Cardiac muscle cell (in vitro differentiated cells and primary cell): ENCODE data around the gene PSORS1C2. TPM values are rescaled to one million over a fixed set of nuclear protein-coding genes. Genes with fewer than 3 reads are reported as not detected.

Source experiments
- DNase-seq, 2 donors: peaks; one replicate each; pipeline versions ENCODE4 v3.0.0 to v3.0.0-alpha.2; 2010 to 2017; ENCODE audit warnings: low read depth in 1 of 2, low spot score in 1 of 2
- H3K27ac ChIP-seq: fragments of 200-600 bp; sonication (generic); 2 replicates; pipeline ENCODE4 v1.5.1; 2016
- H3K27me3 ChIP-seq: fragments of 200-600 bp; sonication (generic); 2 replicates; pipeline ENCODE4 v1.6.0; 2016; ENCODE audit warnings: control low read depth
- H3K36me3 ChIP-seq: fragments of 200-600 bp; sonication (generic); 2 replicates; pipeline ENCODE4 v1.5.1; 2016; ENCODE audit warnings: control low read depth
- H3K4me1 ChIP-seq: fragments of 200-600 bp; sonication (generic); 2 replicates; pipeline ENCODE4 v1.8.1; 2017; ENCODE audit warnings: low read depth, mild to moderate bottlenecking, mixed run types
- H3K4me3 ChIP-seq: fragments of 200-600 bp; sonication (generic); 2 replicates; pipeline ENCODE4 v1.5.1; 2016; ENCODE audit warnings: mild to moderate bottlenecking
- H3K9me3 ChIP-seq: fragments of 200-600 bp; sonication (generic); 2 replicates; pipeline ENCODE4 v1.5.1; 2017; ENCODE audit warnings: low read depth, mild to moderate bottlenecking, control low read depth
- polyA plus RNA-seq: library from polyadenylated mRNA; unstranded; fragments of >200 nt; fragmentation: Nextera tagmentation; extraction: Ambion mirVana; gene quantifications from 2 replicates; pipeline ENCODE4 v1.2.1, GENCODE V29; 2016
- total RNA-seq: library from RNA; depleted of rRNA; stranded (reverse); fragments of >200 nt; gene quantifications from 2 replicates; pipeline ENCODE4 v1.2.3, GENCODE V29; 2016
- TF ChIP-seq, protein P1 (sequence below): IDR thresholded peaks from 2 replicates; pipeline ENCODE4 v1.5.1; 2012; ENCODE audit warnings: low read depth, mild to moderate bottlenecking, low read length

Gene PSORS1C2
- total and polyA plus RNA-seq, 2 experiments from 2014 or later: not detected

DNA sequence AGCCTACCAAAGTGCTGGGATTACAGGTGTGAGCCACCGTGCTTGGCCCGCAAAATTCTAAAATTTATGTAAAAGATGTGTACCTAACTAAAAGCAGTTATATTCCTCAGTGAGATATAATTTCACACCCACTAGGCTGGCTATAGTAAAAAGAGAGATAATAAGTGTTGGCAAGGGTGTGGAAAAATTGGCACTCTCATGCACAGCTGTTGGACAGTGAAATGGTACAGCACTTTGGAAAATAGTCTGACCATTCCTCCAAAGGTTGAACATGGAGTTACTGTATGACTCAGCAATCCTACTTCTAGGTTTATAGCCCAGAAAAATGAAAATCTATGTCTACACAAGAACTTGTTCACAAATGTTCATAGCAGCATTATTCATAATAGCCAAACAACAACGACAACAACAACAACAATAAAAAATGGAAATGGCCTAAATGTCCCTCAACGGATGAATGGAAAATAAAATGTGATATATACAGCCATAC, 40.4 kb downstream of the PSORS1C2 start:
- TF ChIP-seq, protein P1, sequence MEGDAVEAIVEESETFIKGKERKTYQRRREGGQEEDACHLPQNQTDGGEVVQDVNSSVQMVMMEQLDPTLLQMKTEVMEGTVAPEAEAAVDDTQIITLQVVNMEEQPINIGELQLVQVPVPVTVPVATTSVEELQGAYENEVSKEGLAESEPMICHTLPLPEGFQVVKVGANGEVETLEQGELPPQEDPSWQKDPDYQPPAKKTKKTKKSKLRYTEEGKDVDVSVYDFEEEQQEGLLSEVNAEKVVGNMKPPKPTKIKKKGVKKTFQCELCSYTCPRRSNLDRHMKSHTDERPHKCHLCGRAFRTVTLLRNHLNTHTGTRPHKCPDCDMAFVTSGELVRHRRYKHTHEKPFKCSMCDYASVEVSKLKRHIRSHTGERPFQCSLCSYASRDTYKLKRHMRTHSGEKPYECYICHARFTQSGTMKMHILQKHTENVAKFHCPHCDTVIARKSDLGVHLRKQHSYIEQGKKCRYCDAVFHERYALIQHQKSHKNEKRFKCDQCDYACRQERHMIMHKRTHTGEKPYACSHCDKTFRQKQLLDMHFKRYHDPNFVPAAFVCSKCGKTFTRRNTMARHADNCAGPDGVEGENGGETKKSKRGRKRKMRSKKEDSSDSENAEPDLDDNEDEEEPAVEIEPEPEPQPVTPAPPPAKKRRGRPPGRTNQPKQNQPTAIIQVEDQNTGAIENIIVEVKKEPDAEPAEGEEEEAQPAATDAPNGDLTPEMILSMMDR: no peak
- Histone ChIP-seq H3K27ac (no peak overlapping the region), H3K27me3 (no peaks in the 10 kb centered on the region), H3K4me3 (no peak overlapping the region), H3K4me1 (no peaks in the 10 kb centered on the region), H3K36me3 (no peaks in the 10 kb centered on the region), H3K9me3 (no peaks in the 10 kb centered on the region)
- no peak for DNase-seq

- Histone ChIP-seq H3K27me3 (no peaks in the 10 kb centered on the region), H3K27ac (no peak overlapping the region), H3K4me3 (no peak overlapping the region), H3K9me3 (no peaks in the 10 kb centered on the region), H3K4me1 (no peaks in the 10 kb centered on the region), H3K36me3 (no peaks in the 10 kb centered on the region)
- no peak for DNase-seq
- TF ChIP-seq, protein P1: no peak
These were observed 42.2 kb downstream of the PSORS1C2 start for GRCh38 chr6:31096656-31097055.

- no peak for DNase-seq
- Histone ChIP-seq H3K36me3 (no peaks in the 10 kb centered on the region), H3K27ac (no peak overlapping the region), H3K27me3 (no peaks in the 10 kb centered on the region), H3K4me1 (no peaks in the 10 kb centered on the region), H3K4me3 (no peak overlapping the region), H3K9me3 (no peaks in the 10 kb centered on the region)
- TF ChIP-seq, protein P1: no peak
These were observed 42.7 kb downstream of the PSORS1C2 start for GRCh38 chr6:31096215-31096614.

- TF ChIP-seq, protein P1: no peak
These were observed 44.4 kb downstream of the PSORS1C2 start for GRCh38 chr6:31094389-31094881.

DNA sequence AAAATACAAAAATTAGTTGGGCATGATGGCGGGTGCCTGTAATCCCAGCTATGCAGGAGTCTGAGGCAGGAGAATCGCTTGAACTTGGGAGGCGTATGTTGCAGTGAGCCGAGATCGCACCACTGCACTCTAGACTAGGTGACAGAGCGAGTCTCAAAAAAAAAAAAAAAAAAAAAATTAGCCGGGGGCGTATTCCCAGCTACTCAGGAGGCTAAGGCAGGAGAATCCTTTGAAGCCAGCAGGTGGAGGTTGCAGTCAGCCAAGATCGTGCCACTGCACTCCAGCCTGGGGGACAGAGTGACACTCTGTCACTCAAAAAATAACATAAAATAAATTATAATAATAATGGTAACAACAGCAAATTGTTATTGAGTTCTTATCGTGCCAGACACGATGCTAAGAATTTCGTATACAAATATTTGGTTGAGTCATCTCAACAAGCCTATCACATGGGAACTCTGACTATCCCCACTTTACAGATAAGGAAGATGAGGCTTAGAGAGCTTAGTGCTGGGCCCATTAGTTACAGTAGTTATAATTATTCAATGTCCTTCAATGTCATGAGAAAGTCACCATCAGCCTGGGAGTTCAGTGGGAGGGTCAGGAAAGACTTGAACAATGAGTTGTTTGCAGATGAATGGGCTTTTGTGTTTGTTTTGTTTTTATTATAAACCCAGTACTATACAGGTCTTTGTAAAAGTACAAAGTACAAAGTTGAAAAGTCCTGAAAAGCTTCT, 45.9 kb downstream of the PSORS1C2 start:
- Histone ChIP-seq H3K27me3 (no peaks in the 10 kb centered on the region), H3K9me3 (no peaks in the 10 kb centered on the region), H3K4me1 (no peaks in the 10 kb centered on the region), H3K4me3 (no peak overlapping the region), H3K36me3 (no peaks in the 10 kb centered on the region), H3K27ac (no peak overlapping the region)
- TF ChIP-seq, protein P1: no peak
- DNase-seq: no peak

More at GRCh38 chr6:31094389-31094881, 44.4 kb downstream of the PSORS1C2 start:
- Histone ChIP-seq H3K36me3 (no peaks in the 10 kb centered on the region), H3K4me1 (no peaks in the 10 kb centered on the region), H3K27me3 (no peaks in the 10 kb centered on the region), H3K9me3 (no peaks in the 10 kb centered on the region), H3K4me3 (no peak overlapping the region), H3K27ac (no peak overlapping the region)
- peak in 1 of 2 donors; percentile 22 for DNase-seq
